ENCODE measurements around the gene HIBADH. TPM values are rescaled to one million over a fixed set of nuclear protein-coding genes. Genes with fewer than 3 reads are reported as not detected.

The HIBADH gene
- total RNA-seq, 1 experiment from 2014 or later: 23.2 TPM

DNA sequence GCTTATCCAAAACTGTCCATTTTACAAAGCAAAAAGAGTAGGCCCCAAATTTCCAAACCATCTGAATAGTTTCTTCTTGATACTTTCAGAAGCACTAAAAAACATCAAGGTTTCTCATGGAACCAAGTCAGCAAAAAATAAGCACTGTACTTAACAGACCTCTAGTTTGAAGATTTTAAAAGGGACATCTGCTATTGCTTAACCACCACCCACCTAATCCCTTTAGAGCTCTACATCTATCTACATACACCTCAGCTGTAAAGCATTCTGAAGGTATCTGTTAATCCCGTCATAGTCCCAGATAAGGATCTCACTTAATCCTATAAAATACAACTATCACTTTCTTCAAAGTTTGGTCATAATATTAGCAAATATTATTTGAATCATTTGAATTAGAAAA lies 72.3 kb downstream of the HIBADH start:
- no peak overlapping the region for H3K23ac ChIP-seq (ENCODE audit: insufficient read length, low read depth, low read length)
- H2BK120ac ChIP-seq (ENCODE audit: low read depth, low read length, poor library complexity, severe bottlenecking): no peak overlapping the region
- WGBS (ENCODE audit: extremely low coverage, insufficient read length, low lambda C conversion rate): no CpG with 5 or more reads among the region's 1 CpG
- no peaks in the 10 kb centered on the region for H4K20me1 ChIP-seq (ENCODE audit: control insufficient read depth, insufficient read depth, insufficient read length)
- DNase-seq: no peak
- no peak overlapping the region for H2AK5ac ChIP-seq (ENCODE audit: insufficient read length, low read length)
- H3K14ac ChIP-seq (ENCODE audit: insufficient read depth, low read length): no peak overlapping the region
- no peaks in the 10 kb centered on the region for H3K23me2 ChIP-seq (ENCODE audit: insufficient read length, low read depth, low read length, poor library complexity, severe bottlenecking)
- H3K79me2 ChIP-seq (ENCODE audit: insufficient read depth, low read length): no peaks in the 10 kb centered on the region
- H4K91ac ChIP-seq (ENCODE audit: insufficient read length, low read depth, low read length): no peak overlapping the region
- H3K79me1 ChIP-seq (ENCODE audit: insufficient read depth, low read depth, low read length, poor library complexity, severe bottlenecking): no peaks in the 10 kb centered on the region
- peaks cover 4% of the 10 kb centered on the region; the same call in 1 of the 2 replicates for H3K4me1 ChIP-seq (ENCODE audit: insufficient read depth, low read length)
- no peaks in the 10 kb centered on the region for H3K9me3 Mint-ChIP-seq
- no peak overlapping the region for H2AFZ ChIP-seq (ENCODE audit: low read length)
- H3K27me3 Mint-ChIP-seq (ENCODE audit: low read depth): no peaks in the 10 kb centered on the region
- H2BK5ac ChIP-seq (ENCODE audit: insufficient read length, low read length): no peak overlapping the region
- no peak overlapping the region for H3K4me3 Mint-ChIP-seq
- H3K36me3 Mint-ChIP-seq (ENCODE audit: insufficient read depth in 1 of 3, low read depth in 3 of 3): peaks cover 0 to 7% (median 0%) of the 10 kb centered on the region in 3 experiments; a peak in 2 of 7 replicates
- H2BK15ac ChIP-seq (ENCODE audit: low read depth, low read length): no peak overlapping the region
- H3K4ac ChIP-seq (ENCODE audit: low read depth, low read length): no peak overlapping the region
- H4K5ac ChIP-seq (ENCODE audit: insufficient read length, low read depth, low read length): no peak overlapping the region
- no peak for TF ChIP-seq CTCF (conservative IDR thresholded peaks at IDR 0.05)
- no peaks in the 10 kb centered on the region for H3K9me3 ChIP-seq (ENCODE audit: control insufficient read depth, low read depth, low read length)
- no peaks in the 10 kb centered on the region for H3K27me3 ChIP-seq (ENCODE audit: insufficient read depth, low read length)
- H3K56ac ChIP-seq (ENCODE audit: insufficient read length, low read depth, low read length): no peak overlapping the region
- no peak overlapping the region for H3K27ac ChIP-seq (ENCODE audit: insufficient read length, low read depth, low read length)
- no peak overlapping the region for H3T11ph ChIP-seq (ENCODE audit: low read length)
- no peak overlapping the region for H3K4me2 ChIP-seq (ENCODE audit: insufficient read depth, insufficient read length, low read length)
- no peak overlapping the region for H2BK12ac ChIP-seq (ENCODE audit: insufficient read length, low read depth, low read length)
- H2BK20ac ChIP-seq (ENCODE audit: low read depth, low read length, poor library complexity, severe bottlenecking): no peak overlapping the region
- H3K27ac Mint-ChIP-seq: 0 out of 7 replicates have a peak overlapping the region, but pooled peaks of 1 of the 3 experiments have one; percentile 50
- H3K9ac ChIP-seq (ENCODE audit: extremely low read depth, insufficient read length, low read length): no peak overlapping the region
- H3K4me1 Mint-ChIP-seq: peaks cover 37 to 47% of the 10 kb centered on the region in 2 experiments
- H4K8ac ChIP-seq (replicated peaks; ENCODE audit: insufficient read length, low read depth, low read length): no peak overlapping the region
- no peak overlapping the region for H3K18ac ChIP-seq (ENCODE audit: insufficient read length, low read depth, low read length)

Measured in H9 (cell line).